GM21367 (cell line): ENCODE measurements around the gene NUBPL.

ENCODE experiments used
- ATAC-seq: cut with Tn5 transposase; IDR thresholded peaks from one replicate; pipeline ENCODE4 v1.9.1; 2021; ENCODE audit not compliant: unreplicated experiment

The NUBPL gene

GRCh38 chr14:31902945-31903646 lies 341.9 kb downstream of the NUBPL start:
- ATAC-seq: no peak

GRCh38 chr14:31909977-31910376 lies 348.8 kb downstream of the NUBPL start:
- ATAC-seq: no peak
